ENCODE measurements around the gene ZNF608.

DNA sequence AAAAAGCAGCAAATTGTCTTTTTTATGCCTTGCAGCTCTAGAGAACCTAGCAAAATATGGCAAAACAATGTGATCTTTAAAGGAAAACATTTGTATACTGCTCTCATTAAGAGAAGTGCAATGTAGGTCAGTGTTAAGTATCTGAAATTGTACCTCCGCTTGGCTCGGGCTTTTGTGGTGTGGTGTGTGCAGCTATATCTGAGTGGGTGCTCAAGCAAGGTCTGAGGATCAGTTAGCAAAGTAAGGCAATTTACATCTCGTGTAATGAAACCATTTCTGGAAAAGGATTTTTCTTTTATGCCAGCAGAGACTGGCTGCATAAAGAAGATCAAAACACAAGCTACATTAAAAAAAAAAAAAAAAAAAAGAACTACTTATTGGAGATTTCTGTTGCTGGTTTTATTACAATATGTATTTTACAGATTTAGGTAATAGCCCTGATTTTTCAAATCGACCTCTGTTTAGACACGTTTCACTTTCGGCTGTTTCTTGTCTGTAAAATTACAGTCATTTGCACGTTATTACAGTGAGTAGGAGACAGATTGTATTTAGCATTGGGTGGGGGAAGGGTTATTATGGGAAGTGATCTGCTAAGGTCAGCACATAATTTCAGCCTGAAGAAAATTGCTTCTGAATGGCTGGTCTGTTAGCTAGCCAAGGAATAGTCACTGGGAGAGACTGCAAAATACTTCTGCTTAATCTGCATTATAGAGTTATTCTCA lies 7.9 kb upstream of the ZNF608 start:
- TF ChIP-seq, protein P1, sequence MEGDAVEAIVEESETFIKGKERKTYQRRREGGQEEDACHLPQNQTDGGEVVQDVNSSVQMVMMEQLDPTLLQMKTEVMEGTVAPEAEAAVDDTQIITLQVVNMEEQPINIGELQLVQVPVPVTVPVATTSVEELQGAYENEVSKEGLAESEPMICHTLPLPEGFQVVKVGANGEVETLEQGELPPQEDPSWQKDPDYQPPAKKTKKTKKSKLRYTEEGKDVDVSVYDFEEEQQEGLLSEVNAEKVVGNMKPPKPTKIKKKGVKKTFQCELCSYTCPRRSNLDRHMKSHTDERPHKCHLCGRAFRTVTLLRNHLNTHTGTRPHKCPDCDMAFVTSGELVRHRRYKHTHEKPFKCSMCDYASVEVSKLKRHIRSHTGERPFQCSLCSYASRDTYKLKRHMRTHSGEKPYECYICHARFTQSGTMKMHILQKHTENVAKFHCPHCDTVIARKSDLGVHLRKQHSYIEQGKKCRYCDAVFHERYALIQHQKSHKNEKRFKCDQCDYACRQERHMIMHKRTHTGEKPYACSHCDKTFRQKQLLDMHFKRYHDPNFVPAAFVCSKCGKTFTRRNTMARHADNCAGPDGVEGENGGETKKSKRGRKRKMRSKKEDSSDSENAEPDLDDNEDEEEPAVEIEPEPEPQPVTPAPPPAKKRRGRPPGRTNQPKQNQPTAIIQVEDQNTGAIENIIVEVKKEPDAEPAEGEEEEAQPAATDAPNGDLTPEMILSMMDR (IDR thresholded peaks at IDR 0.05): no peak
- no peak for TF ChIP-seq POLR2A (IDR thresholded peaks at IDR 0.05)
- no peak for TF ChIP-seq POLR2AphosphoS5 (IDR thresholded peaks at IDR 0.05)

Measured in gastroesophageal sphincter (tissue), 3 donors.